Mesendoderm (in vitro differentiated cells): ENCODE results near the gene MBNL2.

ENCODE experiments used
- DNase-seq: peaks from one replicate; pipeline ENCODE4 v3.0.0; 2013
- H2AK5ac ChIP-seq: 2 replicates; pipeline ENCODE4 v1.6.1; 2013; ENCODE audit warnings: low read length, inconsistent platforms
- H2BK120ac ChIP-seq: 2 replicates; pipeline ENCODE4 v1.6.1; 2013; ENCODE audit warnings: low read depth, mild to moderate bottlenecking, low read length, moderate library complexity, mixed read lengths
- H2BK15ac ChIP-seq: replicated peaks from 2 replicates; pipeline ENCODE4 v1.6.1; 2013; ENCODE audit warnings: low read depth, mild to moderate bottlenecking, moderate library complexity
- H2BK5ac ChIP-seq: 2 replicates; pipeline ENCODE4 v1.6.1; 2013; ENCODE audit warnings: low read length, inconsistent platforms
- H3K18ac ChIP-seq: 2 replicates; pipeline ENCODE4 v1.6.1; 2013; ENCODE audit warnings: mild to moderate bottlenecking, low read length, mixed read lengths
- H3K23ac ChIP-seq: one replicate; pipeline ENCODE4 v1.6.1; 2013; ENCODE audit warnings: low read length
- H3K27ac ChIP-seq: 2 replicates; pipeline ENCODE4 v1.5.1; 2013; ENCODE audit warnings: low read depth, mild to moderate bottlenecking, inconsistent platforms, low read length, moderate library complexity
- H3K27me3 ChIP-seq: 2 replicates; pipeline ENCODE4 v1.6.1; 2013; ENCODE audit warnings: low read length, control low read depth, mild to moderate bottlenecking, inconsistent platforms; ENCODE audit not compliant: insufficient read depth, poor library complexity
- H3K36me3 ChIP-seq: 2 replicates; pipeline ENCODE4 v1.6.1; 2013; ENCODE audit warnings: low read length, inconsistent platforms; ENCODE audit not compliant: control insufficient read depth, insufficient read depth
- H3K4ac ChIP-seq: one replicate; pipeline ENCODE4 v1.6.1; 2013; ENCODE audit warnings: low read depth, mild to moderate bottlenecking, low read length, moderate library complexity
- H3K4me1 ChIP-seq: 2 replicates; pipeline ENCODE4 v1.6.1; 2013; ENCODE audit warnings: low read depth, low read length, inconsistent platforms; ENCODE audit not compliant: control insufficient read depth
- H3K4me2 ChIP-seq: 2 replicates; pipeline ENCODE4 v1.6.1; 2013; ENCODE audit warnings: low read length
- H3K4me3 ChIP-seq: 2 replicates; pipeline ENCODE4 v1.5.1; 2013; ENCODE audit warnings: mild to moderate bottlenecking, low read length
- H3K56ac ChIP-seq: one replicate; pipeline ENCODE4 v1.6.1; 2013; ENCODE audit warnings: low read length
- H3K79me1 ChIP-seq: 2 replicates; pipeline ENCODE4 v1.6.1; 2013; ENCODE audit warnings: low read length, inconsistent platforms
- H3K79me2 ChIP-seq: 2 replicates; pipeline ENCODE4 v1.6.1; 2013; ENCODE audit warnings: mild to moderate bottlenecking, low read length; ENCODE audit not compliant: control insufficient read depth, insufficient read depth
- H3K9ac ChIP-seq: 2 replicates; pipeline ENCODE4 v1.6.1; 2013; ENCODE audit warnings: low read length, inconsistent platforms
- H4K5ac ChIP-seq: one replicate; pipeline ENCODE4 v1.6.1; 2013; ENCODE audit warnings: low read length
- H4K8ac ChIP-seq: one replicate; pipeline ENCODE4 v1.6.1; 2013; ENCODE audit warnings: low read depth, mild to moderate bottlenecking, control low read depth, low read length, moderate library complexity
- WGBS: extraction: QIAGEN DNeasy Blood & Tissue Kit; methylation state at CpG from one replicate; pipeline ENCODE4 v1.1.7; 2013; ENCODE audit warnings: low lambda C conversion rate, missing lambda C conversion rate; ENCODE audit not compliant: insufficient coverage; ENCODE audit errors: extremely low coverage; 5-methylcytosine and 5-hydroxymethylcytosine counted together

The MBNL2 gene

GRCh38 chr13:97341135-97341534, 119.0 kb downstream of the MBNL2 start:
- no peak overlapping the region for H3K18ac ChIP-seq
- H3K36me3 ChIP-seq: no peaks in the 10 kb centered on the region
- WGBS: no CpG with 5 or more reads among the region's 1 CpG
- DNase-seq: no peak
- H4K8ac ChIP-seq: no peak overlapping the region
- no peaks in the 10 kb centered on the region for H3K79me2 ChIP-seq
- no peak overlapping the region for H3K27ac ChIP-seq
- no peak overlapping the region for H2BK120ac ChIP-seq
- H4K5ac ChIP-seq: no peak overlapping the region
- no peak overlapping the region for H2BK5ac ChIP-seq
- H3K79me1 ChIP-seq: no peaks in the 10 kb centered on the region
- H2BK15ac ChIP-seq: no peak overlapping the region
- no peak overlapping the region for H3K4me3 ChIP-seq
- no peak overlapping the region for H2AK5ac ChIP-seq
- no peak overlapping the region for H3K56ac ChIP-seq
- no peak overlapping the region for H3K4me2 ChIP-seq
- H3K4me1 ChIP-seq: no peaks in the 10 kb centered on the region
- no peak overlapping the region for H3K4ac ChIP-seq
- no peak overlapping the region for H3K9ac ChIP-seq
- H3K27me3 ChIP-seq: no peaks in the 10 kb centered on the region
- no peak overlapping the region for H3K23ac ChIP-seq

GRCh38 chr13:97342136-97342535, 120.0 kb downstream of the MBNL2 start:
- Histone ChIP-seq H3K4me2 (no peak overlapping the region), H4K8ac (no peak overlapping the region), H3K4ac (no peak overlapping the region), H3K56ac (no peak overlapping the region), H2BK5ac (no peak overlapping the region), H4K5ac (no peak overlapping the region), H2AK5ac (no peak overlapping the region), H3K27ac (no peak overlapping the region), H3K9ac (no peak overlapping the region), H3K36me3 (no peaks in the 10 kb centered on the region), H3K4me1 (no peaks in the 10 kb centered on the region), H3K23ac (no peak overlapping the region), H3K4me3 (no peak overlapping the region), H2BK15ac (no peak overlapping the region), H3K79me1 (no peaks in the 10 kb centered on the region), H3K27me3 (no peaks in the 10 kb centered on the region), H3K18ac (no peak overlapping the region), H3K79me2 (no peaks in the 10 kb centered on the region), H2BK120ac (no peak overlapping the region)
- DNase-seq: no peak
- no CpG with 5 or more reads among the region's 2 CpGs for WGBS

- H3K56ac ChIP-seq: no peak overlapping the region
- H3K36me3 ChIP-seq: no peaks in the 10 kb centered on the region
- H3K79me2 ChIP-seq: no peaks in the 10 kb centered on the region
- no peak overlapping the region for H2AK5ac ChIP-seq
- H3K23ac ChIP-seq: no peak overlapping the region
- no peak overlapping the region for H3K4me3 ChIP-seq
- DNase-seq: no peak
- H3K4me2 ChIP-seq: no peak overlapping the region
- H4K8ac ChIP-seq: no peak overlapping the region
- H3K18ac ChIP-seq: no peak overlapping the region
- H2BK5ac ChIP-seq: no peak overlapping the region
- no CpG with 5 or more reads among the region's 8 CpGs for WGBS
- H3K27ac ChIP-seq: no peak overlapping the region
- H3K9ac ChIP-seq: no peak overlapping the region
- no peak overlapping the region for H2BK120ac ChIP-seq
- no peak overlapping the region for H4K5ac ChIP-seq
- no peaks in the 10 kb centered on the region for H3K79me1 ChIP-seq
- no peaks in the 10 kb centered on the region for H3K27me3 ChIP-seq
- no peak overlapping the region for H2BK15ac ChIP-seq
- H3K4me1 ChIP-seq: no peaks in the 10 kb centered on the region
- no peak overlapping the region for H3K4ac ChIP-seq
These were observed 120.8 kb downstream of the MBNL2 start for GRCh38 chr13:97342936-97343335.

- H3K9ac ChIP-seq: no peak overlapping the region
- no peak overlapping the region for H3K4ac ChIP-seq
- DNase-seq: peak; percentile 59
- H3K27ac ChIP-seq: no peak overlapping the region
- no peaks in the 10 kb centered on the region for H3K27me3 ChIP-seq
- H3K23ac ChIP-seq: no peak overlapping the region
- H2BK5ac ChIP-seq: no peak overlapping the region
- H3K79me1 ChIP-seq: no peaks in the 10 kb centered on the region
- no peaks in the 10 kb centered on the region for H3K36me3 ChIP-seq
- no CpG with 5 or more reads among the region's 5 CpGs for WGBS
- H2BK15ac ChIP-seq: no peak overlapping the region
- H2BK120ac ChIP-seq: no peak overlapping the region
- no peak overlapping the region for H3K18ac ChIP-seq
- H3K4me3 ChIP-seq: no peak overlapping the region
- no peak overlapping the region for H4K8ac ChIP-seq
- no peaks in the 10 kb centered on the region for H3K4me1 ChIP-seq
- H3K79me2 ChIP-seq: no peaks in the 10 kb centered on the region
- H4K5ac ChIP-seq: no peak overlapping the region
- H3K56ac ChIP-seq: no peak overlapping the region
- H3K4me2 ChIP-seq: no peak overlapping the region
- no peak overlapping the region for H2AK5ac ChIP-seq
These were observed 122.4 kb downstream of the MBNL2 start for GRCh38 chr13:97344265-97345175.

GRCh38 chr13:97346097-97346496, 124.0 kb downstream of the MBNL2 start:
- H2AK5ac ChIP-seq: no peak overlapping the region
- H4K8ac ChIP-seq: no peak overlapping the region
- no peak overlapping the region for H3K56ac ChIP-seq
- no peaks in the 10 kb centered on the region for H3K79me1 ChIP-seq
- H3K27me3 ChIP-seq: no peaks in the 10 kb centered on the region
- no peak for DNase-seq
- no peaks in the 10 kb centered on the region for H3K4me1 ChIP-seq
- WGBS: 100% methylated on average over 1 of the region's 2 CpGs
- no peak overlapping the region for H4K5ac ChIP-seq
- H2BK15ac ChIP-seq: no peak overlapping the region
- no peak overlapping the region for H2BK5ac ChIP-seq
- no peak overlapping the region for H3K4ac ChIP-seq
- no peaks in the 10 kb centered on the region for H3K79me2 ChIP-seq
- H3K18ac ChIP-seq: no peak overlapping the region
- H3K9ac ChIP-seq: no peak overlapping the region
- H3K23ac ChIP-seq: no peak overlapping the region
- no peak overlapping the region for H3K4me3 ChIP-seq
- no peak overlapping the region for H3K4me2 ChIP-seq
- H3K27ac ChIP-seq: no peak overlapping the region
- H3K36me3 ChIP-seq: no peaks in the 10 kb centered on the region
- H2BK120ac ChIP-seq: no peak overlapping the region
